Measurements from ENCODE around the gene LIN52.

The LIN52 gene, protein sequence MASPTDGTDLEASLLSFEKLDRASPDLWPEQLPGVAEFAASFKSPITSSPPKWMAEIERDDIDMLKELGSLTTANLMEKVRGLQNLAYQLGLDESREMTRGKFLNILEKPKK
- 13.1 to 27.9 (median 21.3) reads per million in 3 experiments for total RNA-seq

DNA sequence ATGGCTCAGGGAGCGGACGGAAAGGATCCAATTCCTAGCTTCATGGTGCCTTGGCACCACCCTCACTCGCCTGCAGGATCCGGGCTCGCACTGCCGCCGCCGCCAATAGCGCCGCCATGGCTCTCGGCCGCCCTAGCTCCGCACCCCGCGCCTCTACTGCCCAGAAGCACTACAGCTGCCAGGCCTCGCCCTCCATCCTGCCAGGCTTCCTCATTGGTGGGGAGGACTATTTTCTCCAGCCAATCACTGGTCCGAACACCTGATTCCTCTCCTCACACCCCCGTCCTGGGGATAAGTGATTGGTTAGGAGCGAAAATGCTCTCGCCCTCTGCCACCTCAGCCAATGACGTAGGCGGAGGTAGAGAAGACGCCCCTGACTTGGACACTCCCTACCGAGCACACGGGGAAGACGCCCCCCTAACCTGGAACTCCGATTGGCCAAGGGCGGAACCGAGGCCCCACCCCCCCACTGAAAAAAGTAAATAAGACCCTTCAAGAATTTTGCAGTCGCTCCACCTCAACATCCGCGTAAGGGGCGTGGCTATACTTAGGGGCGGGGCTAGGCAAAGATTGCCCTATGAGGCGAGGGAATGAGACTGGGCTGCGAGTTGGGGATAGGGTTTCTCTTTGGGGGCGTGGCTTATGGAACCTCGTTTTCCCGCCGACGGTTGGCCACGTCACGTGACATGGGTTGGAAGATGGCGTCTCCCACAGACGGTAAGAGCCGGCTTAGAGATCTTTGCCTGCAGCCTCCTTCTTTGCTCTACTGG, at the start of gene LIN52, which contains the start of gene ALDH6A1:
Gene LIN52, plus strand, starts transcription at position 680 of the 770 bp plus-strand sequence. Its CDS starts 19 bp downstream, at position 699.
Gene ALDH6A1, minus strand, starts transcription at position 177 of the 770 bp plus-strand sequence. Its CDS starts 59 bp downstream, at position 118.
- DNase-seq, result peak; percentile 100

DNA sequence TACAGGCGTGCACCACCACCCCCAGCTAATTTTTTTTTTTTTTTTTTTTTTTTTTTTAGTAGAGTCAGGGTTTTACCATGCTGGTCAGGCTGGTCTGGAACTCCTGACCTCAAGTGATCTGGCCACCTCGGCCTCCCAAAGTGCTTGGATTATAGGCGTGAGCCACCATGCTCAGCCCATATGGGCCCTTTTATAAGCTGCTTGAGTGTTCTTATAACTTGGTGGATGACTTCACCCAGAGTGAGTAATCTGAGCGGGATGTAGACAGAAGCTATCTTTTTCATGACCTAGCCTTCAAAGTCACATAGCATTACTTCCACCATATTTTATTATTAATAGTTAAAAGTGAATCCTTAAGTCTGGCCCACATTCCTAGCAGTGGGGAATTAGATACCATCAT, 49.2 kb upstream of the LIN52 start:
- no peak for DNase-seq

DNA sequence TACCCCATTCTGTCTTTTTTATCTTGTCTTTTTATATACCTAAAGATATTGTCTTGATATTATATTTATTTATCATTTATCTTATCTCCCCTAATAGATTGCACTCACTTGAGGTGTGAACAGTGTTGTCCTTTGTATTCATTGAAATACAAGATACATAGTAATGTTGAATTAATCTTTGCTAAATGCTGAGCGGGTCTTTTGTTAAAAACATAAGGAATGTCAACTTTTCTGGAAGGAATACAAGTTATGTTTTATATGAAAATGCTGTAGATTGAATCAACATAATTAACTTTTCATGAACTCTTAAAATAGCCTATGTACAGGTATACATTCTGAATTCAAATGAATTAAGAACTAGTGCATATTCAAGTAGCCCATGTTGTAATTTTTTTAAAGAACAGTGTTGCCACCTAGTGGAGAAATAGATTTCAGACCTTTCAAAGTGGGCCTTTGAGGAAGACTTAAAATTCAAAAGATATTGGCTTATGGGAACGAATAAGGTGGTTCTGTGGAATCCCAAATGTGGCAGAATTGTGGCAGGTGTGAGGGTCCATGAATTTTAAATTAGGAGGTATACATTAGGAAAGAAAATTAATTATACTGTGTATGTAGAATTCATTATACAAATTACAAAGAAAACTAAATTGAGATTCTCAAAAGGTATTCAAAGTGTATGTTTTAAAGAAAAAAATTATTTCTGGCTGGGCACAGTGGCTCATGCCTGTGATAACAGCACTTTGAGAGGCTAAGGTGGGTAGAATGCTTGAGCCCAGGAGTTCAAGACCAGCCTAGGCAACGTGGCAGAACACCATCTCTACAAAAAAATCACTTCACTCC, 46.5 kb upstream of the LIN52 start:
- DNase-seq, result peak; percentile 48

DNA sequence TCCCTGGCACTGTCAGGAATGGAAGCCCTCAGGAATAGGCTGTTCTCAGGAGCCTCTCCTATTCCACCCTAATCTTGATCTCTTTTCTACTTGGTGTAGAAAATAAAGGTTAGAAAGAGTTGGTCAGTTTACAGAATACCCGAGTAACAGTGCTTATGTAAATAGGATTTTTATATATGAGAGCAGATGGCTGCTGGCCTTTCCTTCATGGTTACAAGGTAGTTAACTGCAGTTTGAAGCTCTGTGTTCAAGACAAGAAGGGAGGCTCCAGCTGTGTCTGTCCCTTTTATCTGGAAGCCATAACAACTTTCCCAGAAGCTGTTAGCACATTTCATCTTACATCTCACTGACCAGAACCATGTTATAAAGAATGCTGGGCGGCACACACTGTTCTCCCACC, 42.5 kb upstream of the LIN52 start:
- no peak for DNase-seq

DNA sequence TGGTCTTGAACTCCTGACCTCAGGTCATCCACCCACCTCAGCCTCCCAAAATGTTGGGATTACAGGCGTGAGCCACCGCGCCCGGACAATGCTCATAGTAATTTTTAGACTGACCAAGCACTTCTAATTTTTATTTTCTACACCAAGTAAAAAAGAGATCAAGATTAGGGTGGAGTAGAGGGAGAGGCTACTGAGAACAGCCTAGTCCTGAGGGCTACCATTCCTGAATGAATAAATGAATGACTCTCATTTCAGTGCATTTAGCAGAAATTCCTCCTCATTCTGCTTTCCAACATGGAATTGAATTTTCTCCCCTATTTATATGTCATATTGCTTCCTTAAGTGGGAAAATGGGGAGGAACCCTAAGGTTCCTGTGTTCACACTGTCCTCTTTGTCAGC, 39.2 kb upstream of the LIN52 start:
- no peak for DNase-seq

DNA sequence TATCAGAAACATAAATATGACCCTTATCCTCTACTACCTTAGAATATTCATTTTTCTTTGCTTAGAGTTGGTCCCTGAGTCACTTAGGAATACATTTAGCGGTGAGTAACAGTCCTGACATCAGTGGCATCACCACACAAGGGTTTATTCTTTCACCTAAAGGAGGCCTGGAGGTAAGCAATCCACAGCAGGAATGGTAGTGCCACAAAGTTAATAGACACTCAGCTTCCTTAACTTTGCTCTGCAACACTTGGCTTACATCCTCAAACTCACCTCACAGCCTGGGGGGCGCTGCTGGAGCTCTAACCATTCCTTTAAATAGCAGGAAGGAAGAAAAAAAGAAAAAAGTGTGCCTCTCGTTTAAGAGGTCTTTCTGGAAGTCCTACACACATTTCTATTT, 36.5 kb upstream of the LIN52 start:
- no peak for DNase-seq

DNA sequence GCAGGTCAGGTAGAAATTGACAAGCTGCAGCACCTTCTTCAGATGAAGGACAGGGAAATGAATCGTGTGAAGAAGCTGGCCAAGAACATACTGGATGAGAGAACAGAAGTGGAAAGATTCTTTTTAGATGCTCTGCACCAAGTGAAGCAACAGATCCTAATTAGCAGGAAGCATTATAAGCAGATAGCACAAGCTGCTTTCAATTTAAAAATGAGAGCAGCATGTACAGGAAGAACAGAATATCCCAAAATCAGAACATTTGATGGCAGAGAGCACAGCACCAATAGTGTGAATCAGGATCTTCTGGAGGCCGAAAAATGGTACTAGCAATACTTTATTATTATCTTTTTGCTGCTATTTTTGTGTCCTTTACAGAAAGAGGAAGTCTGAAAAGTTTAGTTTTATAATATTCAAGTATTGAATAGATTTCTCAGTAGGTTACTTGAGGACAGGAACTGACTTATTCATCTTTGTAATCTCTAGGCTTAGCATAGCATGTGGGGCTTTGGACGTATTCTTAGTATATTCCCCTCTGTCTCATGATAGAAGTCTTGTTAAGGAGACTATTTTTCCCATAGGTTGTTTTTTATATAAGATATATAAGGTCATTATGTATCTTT, 34.8 kb upstream of the LIN52 start:
- no peak for DNase-seq

DNA sequence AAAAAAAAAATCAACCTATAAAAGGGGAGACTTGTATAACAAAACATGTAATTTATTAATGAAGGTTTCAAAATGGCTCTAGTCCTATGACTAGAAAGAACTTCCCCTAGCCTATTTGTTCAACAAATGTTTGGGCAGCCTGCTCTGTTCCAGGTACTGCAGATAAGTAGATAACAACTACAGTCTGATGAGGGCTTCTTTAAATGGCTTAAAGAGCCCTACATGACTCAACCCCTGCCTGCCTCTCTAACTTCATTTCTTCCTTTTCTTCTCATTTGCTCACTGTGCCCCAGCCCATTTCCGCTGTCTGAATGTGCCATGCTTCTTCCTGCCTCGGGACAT, 22.0 kb upstream of the LIN52 start:
- no peak for DNase-seq

DNA sequence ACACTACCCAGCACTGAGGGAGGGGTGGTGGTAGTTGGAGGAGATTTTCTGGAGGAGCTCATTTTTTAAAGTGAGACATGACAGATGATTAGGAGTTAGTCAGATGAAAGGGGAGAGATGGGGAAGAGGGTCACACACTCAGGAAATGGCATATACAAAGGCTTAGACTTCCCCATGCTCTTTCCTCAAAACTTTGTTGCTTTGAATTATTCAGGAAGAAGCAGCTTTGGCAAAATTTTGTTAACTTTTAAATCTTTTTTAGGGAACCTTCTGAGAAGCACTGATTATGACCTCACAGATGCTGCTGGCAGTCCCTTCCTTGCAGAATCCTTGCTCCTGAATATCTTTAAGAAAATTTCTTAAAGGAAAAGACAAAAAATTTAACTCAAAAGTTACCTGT, 20.3 kb upstream of the LIN52 start:
- no peak for DNase-seq

DNA sequence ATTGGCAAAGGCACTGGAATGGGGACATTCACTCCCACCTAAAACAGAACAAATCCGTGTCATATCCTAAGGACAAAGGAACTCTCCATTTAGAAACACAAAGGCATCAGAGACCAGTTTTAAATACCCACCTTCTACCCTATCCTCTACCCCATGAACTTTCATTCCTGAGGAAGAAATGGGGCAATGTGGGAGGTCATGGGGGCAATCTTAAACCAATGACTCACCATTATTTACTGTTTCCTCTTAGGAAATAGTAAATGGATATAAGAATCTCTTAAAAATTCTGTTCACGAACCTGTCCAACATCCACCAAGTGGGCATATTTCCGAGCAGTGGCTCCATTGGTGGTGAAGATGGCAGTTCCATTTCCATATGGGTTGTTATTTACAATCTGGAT, 19.9 kb upstream of the LIN52 start:
- no peak for DNase-seq

DNA sequence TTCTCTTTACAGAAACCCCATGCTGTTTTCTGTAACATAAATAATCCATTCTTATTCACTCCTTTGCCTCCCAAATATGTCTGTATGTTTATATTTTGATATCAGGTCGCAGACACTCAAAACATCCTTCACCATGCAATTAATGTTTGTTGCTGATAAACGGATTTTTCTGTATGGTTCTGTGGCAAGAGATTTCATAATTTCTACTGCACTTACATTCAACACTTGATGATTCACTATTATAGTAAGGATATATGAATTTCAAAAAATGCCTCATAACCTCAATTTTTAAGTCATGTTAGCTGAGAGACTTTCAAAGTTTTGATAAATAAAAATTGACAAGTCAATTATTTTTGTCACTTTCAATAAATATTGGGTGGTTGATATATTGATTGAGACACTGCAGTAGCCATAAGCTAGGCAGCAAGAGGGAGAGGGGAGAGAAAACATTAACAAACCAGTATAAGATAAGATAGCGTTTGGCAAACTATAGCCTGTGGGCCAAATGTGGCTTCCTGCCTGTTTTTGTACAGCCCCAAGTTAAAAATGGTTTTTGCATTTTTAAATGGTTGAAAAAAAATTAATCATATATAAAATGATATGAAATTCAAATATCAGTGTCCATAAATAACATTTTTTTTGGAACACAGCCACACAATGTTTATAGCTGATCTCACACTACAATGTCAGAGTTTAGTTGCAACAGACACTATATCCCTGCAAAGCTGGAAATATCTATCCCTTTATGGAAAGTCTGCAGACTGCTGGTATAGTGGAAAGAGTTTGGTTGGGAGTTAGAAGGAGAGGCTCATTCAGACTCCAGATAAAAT, 18.8 kb upstream of the LIN52 start:
- DNase-seq, result no peak

DNA sequence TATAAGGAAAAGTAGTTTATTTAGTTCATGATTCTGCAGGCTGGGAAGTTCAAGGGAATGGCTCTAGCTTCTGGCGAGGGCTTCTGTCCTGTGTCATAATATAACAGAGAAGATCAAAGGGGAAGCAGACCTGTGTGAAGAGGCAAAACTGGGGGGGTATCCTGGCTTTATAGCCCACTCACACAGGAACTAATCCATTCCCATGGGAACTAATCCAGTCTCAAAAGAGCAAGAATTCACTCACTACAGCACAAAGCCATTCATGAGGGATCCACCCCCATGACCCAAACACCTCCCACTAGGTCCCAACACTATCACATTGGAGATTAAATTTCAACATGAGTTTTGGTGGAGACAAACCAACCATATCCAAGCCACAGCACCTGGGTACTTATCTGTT, 7.4 kb upstream of the LIN52 start:
- no peak for DNase-seq

DNA sequence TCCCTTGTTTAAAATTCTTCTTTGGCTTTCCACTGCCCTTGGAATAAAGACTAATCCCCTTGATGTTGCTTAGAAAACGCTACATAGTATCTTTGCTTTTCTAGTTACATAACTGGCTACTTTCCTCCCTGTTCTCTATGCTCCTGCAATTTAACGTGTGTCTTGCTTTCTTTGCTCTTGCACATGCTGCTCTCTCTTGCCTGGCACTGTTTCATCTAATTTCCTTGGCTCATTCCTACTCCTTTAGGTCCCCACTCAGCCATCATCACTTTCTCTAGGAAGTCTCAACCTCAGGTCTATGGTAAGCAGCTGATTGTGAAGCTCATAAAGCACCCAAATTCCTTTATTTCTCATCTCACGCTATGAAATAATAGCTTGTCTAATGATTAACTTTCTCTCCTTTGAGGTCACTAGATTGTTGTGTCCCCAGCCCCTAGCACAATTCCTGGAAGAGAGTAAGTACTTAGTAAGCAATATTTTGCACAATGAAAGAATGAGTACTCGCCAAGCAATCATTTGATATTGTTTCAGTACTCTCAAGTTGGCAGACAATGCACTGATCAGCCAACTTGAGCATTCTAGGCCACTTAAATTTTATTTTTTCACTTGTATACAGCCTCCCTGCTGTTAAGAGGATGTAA, 3.8 kb upstream of the LIN52 start:
- no peak for DNase-seq

DNA sequence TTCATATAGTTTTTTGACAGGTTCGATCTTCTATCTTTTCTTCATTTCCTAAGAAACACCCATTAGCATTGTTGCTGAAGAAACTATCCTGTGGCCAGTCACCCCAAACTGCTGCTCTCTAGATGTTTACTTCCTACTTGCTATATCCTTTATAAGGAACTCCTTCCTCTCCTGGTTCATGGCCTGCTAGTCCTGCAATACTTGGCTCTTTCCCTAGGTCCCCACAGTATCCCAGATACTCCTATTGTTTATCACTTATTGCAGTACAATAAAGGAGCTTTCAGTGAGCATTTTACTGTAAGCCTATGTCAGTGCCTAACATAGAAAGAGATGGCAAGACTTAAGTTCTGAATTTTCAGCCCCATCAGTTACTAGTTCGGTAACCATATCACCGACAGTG, 3.3 kb upstream of the LIN52 start:
- no peak for DNase-seq

DNA sequence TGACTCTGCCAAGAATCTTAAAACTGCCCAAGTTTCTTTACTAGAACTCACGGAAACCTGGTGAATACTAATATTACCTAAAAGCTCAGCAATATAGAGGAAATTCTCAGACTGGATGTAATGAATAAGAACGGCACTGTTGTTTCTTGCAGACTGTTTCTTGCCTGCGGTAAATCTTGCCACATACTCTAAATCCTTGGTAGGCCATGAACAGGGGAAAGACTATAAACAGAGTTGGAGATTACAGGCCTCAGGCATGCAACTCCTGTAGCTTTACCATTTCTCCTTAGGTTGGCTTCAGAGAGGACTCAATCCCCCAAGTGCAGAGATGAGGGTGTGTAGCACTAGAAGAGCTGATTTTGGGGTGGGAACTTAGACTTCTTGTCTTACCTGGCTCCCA, 1.6 kb upstream of the LIN52 start:
- no peak for DNase-seq

DNA sequence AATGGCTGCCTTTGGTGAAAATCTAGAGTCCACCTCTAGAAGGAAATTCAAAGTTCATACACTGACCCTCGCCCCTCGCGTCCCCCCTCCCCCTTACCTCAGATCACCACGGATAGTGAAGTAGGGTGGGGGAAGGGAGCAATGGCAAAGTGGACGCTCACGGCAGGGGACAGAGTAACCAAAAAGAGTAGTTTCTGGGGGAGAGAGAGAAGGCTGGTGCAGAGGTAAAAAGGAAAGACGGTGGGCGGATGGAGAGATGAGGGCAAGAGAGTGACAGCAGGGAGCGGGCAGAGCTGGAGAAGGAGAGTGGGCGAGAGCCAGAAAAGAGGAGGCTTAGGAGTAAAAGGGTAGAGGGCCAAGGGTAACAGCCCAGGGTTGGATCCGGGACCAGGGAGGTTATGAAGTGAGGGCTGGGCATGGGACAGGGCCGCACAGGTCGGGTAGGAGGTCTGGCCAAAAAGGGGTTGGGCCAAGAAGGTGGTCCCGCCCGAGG, 926 bp upstream of the LIN52 start:
- DNase-seq, result no peak

DNA sequence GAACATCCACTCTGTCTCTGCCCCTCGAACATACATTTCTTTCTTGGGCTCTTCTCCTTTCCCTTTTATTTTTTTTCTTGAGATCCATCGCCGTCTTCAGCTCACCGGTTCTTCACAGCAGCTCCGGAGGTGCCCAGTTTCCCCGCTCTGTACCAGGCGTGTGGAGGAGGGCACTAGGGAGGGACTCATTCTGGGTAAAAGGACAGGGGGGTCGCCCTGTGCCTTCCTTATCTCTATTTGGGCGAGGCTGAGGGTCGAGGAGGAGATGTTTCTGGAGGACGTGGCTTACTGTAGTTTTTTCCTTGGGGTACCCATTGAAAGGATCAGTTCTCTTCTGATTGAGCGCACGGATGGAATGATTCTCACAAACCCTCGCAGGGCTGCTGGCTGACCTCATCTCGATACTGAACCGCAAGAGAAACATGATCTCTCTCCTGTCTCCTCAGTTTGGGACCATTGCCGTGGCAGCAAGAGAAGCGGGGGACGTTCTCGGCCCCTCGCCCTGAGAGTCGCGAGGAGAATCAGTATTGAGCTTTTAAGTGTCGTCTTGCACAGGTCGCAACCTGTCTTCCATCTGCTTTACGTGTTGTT, 386 bp downstream of the LIN52 start:
- peak; percentile 1 for DNase-seq

DNA sequence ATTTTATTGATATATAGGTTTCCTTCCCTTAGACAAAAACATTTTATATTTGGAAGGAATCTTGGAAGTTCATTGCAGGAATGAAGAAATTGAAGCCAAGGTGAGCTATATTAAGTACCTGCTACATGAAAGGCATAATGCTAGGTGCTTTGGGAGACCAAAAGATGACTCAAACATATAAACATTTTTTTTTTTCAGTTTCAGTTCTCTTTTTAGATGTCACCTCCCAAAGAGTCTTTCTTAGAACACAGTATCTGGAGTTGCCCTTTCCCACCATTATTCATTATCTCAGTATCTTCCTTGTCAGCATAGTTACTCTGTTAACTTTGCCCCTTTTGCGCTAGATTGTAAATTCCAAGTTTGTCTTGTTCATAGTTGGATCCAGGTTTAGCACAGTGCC, 1.1 kb downstream of the LIN52 start:
- no peak for DNase-seq

DNA sequence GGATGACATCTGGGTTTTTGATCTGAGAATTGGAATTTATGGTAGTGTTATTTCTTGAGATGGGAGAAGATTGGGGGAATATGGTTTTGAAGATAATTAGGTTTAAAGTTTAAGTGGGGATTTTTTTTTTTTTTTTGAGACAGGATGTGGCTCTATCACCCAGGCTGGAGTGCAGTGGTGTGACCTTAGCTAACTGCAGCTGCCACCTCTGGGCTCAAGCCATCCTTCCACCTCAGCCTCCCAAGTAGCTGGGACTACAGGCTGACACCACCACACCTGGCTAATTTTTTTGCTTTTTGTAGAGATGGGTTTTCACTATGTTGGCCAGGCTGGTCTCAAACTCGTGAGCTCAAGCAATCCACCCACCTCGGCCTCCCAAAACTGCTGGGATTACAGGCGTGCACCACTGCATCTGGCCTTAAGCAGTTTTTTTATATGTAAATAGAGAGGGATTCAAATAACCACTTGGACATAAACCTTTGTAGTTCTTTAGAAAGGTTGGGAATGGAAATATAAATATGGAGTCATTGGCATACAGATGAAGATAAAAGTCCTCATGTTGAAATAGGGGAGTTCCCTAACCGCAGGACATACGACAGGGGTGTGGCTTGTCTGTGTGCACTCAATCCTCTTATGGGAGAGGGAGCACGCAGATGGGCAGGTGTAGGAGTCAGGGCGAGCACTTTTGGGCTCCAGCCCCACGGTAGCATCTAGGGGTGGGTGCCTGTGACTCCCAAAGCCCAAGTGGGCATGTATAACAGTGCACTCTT, 4.7 kb downstream of the LIN52 start:
- no peak for DNase-seq

DNA sequence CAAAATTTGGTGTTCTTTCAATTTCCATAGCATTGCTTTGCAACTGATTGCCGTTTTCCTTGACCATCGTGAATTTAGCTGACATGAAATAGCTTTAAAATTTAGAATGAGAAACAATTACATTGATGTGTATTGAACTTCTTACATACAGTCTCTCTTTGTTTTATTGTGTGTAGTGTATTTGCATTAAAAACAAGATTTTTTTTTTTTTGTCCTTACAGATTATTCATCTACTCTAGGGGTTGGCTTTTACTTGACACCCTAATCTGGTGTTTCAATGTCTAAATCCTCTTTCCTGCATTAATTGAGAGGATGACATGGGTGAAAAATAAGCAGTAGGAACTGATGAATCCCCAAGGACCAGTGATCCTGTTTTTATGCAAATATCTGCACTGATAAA, 20.6 kb downstream of the LIN52 start:
- no peak for DNase-seq

DNA sequence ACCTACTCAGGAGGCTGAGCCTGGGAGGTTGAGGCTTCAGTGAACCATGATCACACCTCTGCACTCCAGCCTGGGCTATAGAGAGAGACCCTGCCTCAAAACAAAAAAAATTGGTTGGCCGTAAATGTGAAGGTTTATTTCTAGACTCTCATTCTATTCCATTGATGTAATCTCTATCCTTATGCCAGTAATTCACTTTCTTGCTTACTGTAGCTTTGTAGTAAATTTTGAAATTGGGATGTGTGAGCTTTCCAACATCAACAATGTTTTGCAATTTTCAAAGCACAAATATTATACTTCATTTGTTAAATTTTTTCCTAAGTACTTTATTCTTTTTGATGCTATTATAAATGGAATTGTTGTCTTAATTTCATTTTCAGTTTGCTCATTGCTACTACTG, 24.6 kb downstream of the LIN52 start:
- DNase-seq, result no peak

All from central memory CD4-positive, alpha-beta T cell (primary cell).